Gastroesophageal sphincter (tissue), 4 donors: Measurements from ENCODE around the gene ATP6V1G2. TPM values are rescaled to one million over a fixed set of nuclear protein-coding genes. Genes with fewer than 3 reads are reported as not detected.
"Not testable (repeated sequence)": the region's sequence is repeated elsewhere in the genome, so short reads cannot be mapped to it uniquely, and the experiment has no call there.

ENCODE experiments used
- ATAC-seq: fragments of 150-250 bp; one replicate; pipeline ENCODE4 v1.9.1; 2016; ENCODE audit warnings: mild to moderate bottlenecking, moderate library complexity
- H3K27ac ChIP-seq, 4 donors: fragments of 200-600 bp; sonication (generic) in 3 of 4; 1 replicate in 3 of 4; 2 replicates in 1 of 4; pipeline ENCODE4 v1.5.1; 2016 to 2019
- H3K27me3 ChIP-seq: fragments of 200-600 bp; sonication (generic); one replicate; pipeline ENCODE4 v1.5.1; 2019
- H3K36me3 ChIP-seq, 2 donors: fragments of 200-600 bp; sonication (generic); one replicate each; pipeline ENCODE4 v1.5.1; 2019; ENCODE audit warnings: control low read depth in 1 of 2
- H3K4me1 ChIP-seq, 3 donors: fragments of 200-600 bp; sonication (generic); 1 replicate in 2 of 3; 2 replicates in 1 of 3; pipeline ENCODE4 v1.5.1; 2016 to 2019; ENCODE audit warnings: control low read depth in 2 of 3
- H3K4me3 ChIP-seq, 2 donors: fragments of 200-600 bp; sonication (generic); one replicate each; pipeline ENCODE4 v1.5.1; 2019; ENCODE audit warnings: mild to moderate bottlenecking in 1 of 2, moderate library complexity in 1 of 2
- H3K9me3 ChIP-seq, 3 donors: fragments of 200-600 bp; sonication (generic); one replicate each; pipeline ENCODE4 v1.5.1; 2017 to 2019; ENCODE audit warnings: control low read depth in 2 of 3
- CTCF ChIP-seq, 4 experiments: fragments of 200-600 bp in 2 of 4; fragments of 450-650 bp in 2 of 4; sonication (generic) in 1 of 4; IDR thresholded peaks; one replicate each; pipeline ENCODE4 v1.5.1; 2017 to 2019; ENCODE audit warnings: antibody characterized with exemption in 4 of 4, mild to moderate bottlenecking in 2 of 4, moderate library complexity in 2 of 4
- EP300 ChIP-seq: sonication (generic); formaldehyde crosslinking; IDR thresholded peaks from one replicate; pipeline ENCODE4 v1.6.1; 2017; ENCODE audit warnings: antibody characterized with exemption, mild to moderate bottlenecking
- POLR2A ChIP-seq, 2 donors: fragments of 450-650 bp; IDR thresholded peaks; one replicate each; pipeline ENCODE4 v1.6.1; 2017; ENCODE audit warnings: antibody characterized with exemption in 2 of 2, mild to moderate bottlenecking in 2 of 2, moderate library complexity in 1 of 2
- POLR2AphosphoS5 ChIP-seq: sonication (generic); formaldehyde crosslinking; IDR thresholded peaks from one replicate; pipeline ENCODE4 v1.6.1; 2017; ENCODE audit warnings: antibody characterized with exemption
- WGBS, 2 donors: methylation state at CpG; one replicate each; pipeline ENCODE4 v1.1.5; 2018; ENCODE audit warnings: low coverage in 1 of 2; 5-methylcytosine and 5-hydroxymethylcytosine counted together
- total RNA-seq, 4 donors: library from RNA; depleted of rRNA; stranded (reverse); fragments of >200 nt; gene quantifications; one replicate each; pipeline ENCODE4 v1.1.0, GENCODE V29; 2016

ATP6V1G2 gene
- total RNA-seq, 4 donors from 2014 or later = 1.3 to 5.7 (median 2.9) TPM

GRCh38 chr6:31556307-31556706 lies 9.9 kb upstream of the ATP6V1G2 start:
- H3K27me3 ChIP-seq = no peaks in the 10 kb centered on the region
- no peak overlapping the region for H3K4me3 ChIP-seq
- H3K9me3 ChIP-seq = no peaks in the 10 kb centered on the region
- H3K4me1 ChIP-seq = peaks cover 0 to 42% (median 0%) of the 10 kb centered on the region in 3 donors
- WGBS, 2 donors = 50% methylated on average over 1 of the region's 3 CpGs; no CpG with 5 or more reads in 1 of the 2 donors
- H3K27ac ChIP-seq = no peak overlapping the region
- TF ChIP-seq POLR2A (IDR thresholded peaks at IDR 0.05) = no peak
- TF ChIP-seq CTCF (IDR thresholded peaks at IDR 0.05) = no peak
- TF ChIP-seq POLR2AphosphoS5 = no peak
- TF ChIP-seq EP300 = no peak
- H3K36me3 ChIP-seq = peaks cover 0 to 87% of the 10 kb centered on the region in 2 donors
- ATAC-seq = no peak

GRCh38 chr6:31551371-31551770 lies 5.0 kb upstream of the ATP6V1G2 start:
- H3K27me3 ChIP-seq, H3K27ac ChIP-seq, H3K9me3 ChIP-seq, H3K4me3 ChIP-seq, ATAC-seq: not testable (repeated sequence)
- Histone ChIP-seq H3K36me3 (peaks cover 0 to 63% of the 10 kb centered on the region in 2 donors), H3K4me1 (peaks cover 4 to 38% (median 8%) of the 10 kb centered on the region in 3 donors)
- 52 to 67% methylated on average over 1 to 5 of the region's 5 CpGs for WGBS, 2 donors
- peak in 1 of 4 experiments; percentile 32 for TF ChIP-seq CTCF (IDR thresholded peaks at IDR 0.05)

GRCh38 chr6:31548544-31548873 lies 2.1 kb upstream of the ATP6V1G2 start:
- TF ChIP-seq EP300 = no peak
- TF ChIP-seq CTCF (IDR thresholded peaks at IDR 0.05) = no peak
- no peak for TF ChIP-seq POLR2AphosphoS5
- no peak for TF ChIP-seq POLR2A (IDR thresholded peaks at IDR 0.05)
- Histone ChIP-seq H3K27ac (peak overlapping the region in 3 of 4 donors; percentile 80 to 88 (median 85)), H3K9me3 (no peaks in the 10 kb centered on the region), H3K27me3 (no peaks in the 10 kb centered on the region), H3K4me3 (peak overlapping the region in 1 of 2 donors; percentile 51), H3K4me1 (peaks cover 4 to 43% (median 12%) of the 10 kb centered on the region in 3 donors), H3K36me3 (peaks cover 0 to 44% of the 10 kb centered on the region in 2 donors)
- WGBS, 2 donors = 69 to 75% methylated on average over 2 of the region's 2 CpGs
- no peak for ATAC-seq

GRCh38 chr6:31547727-31548543 lies 1.5 kb upstream of the ATP6V1G2 start:
- Histone ChIP-seq H3K27me3 (no peaks in the 10 kb centered on the region), H3K36me3 (peaks cover 0 to 39% of the 10 kb centered on the region in 2 donors), H3K4me1 (peaks cover 4 to 49% (median 14%) of the 10 kb centered on the region in 3 donors), H3K27ac (peak overlapping the region; percentile 80 to 89 (median 86)), H3K4me3 (peak overlapping the region; percentile 51 to 57), H3K9me3 (no peaks in the 10 kb centered on the region)
- 10 to 57% methylated on average over 3 to 13 of the region's 24 CpGs for WGBS, 2 donors
- ATAC-seq = no peak
- no peak for TF ChIP-seq EP300
- TF ChIP-seq POLR2A (IDR thresholded peaks at IDR 0.05) = no peak
- TF ChIP-seq CTCF (IDR thresholded peaks at IDR 0.05) = peak in 1 of 4 experiments; percentile 2
- no peak for TF ChIP-seq POLR2AphosphoS5
